ENCODE measurements around the gene GLYATL2. TPM values are rescaled to one million over a fixed set of nuclear protein-coding genes. Genes with fewer than 3 reads are reported as not detected.

GLYATL2 gene
- total RNA-seq, 4 donors from 2014 or later = 4.2 TPM; not detected in 3

DNA sequence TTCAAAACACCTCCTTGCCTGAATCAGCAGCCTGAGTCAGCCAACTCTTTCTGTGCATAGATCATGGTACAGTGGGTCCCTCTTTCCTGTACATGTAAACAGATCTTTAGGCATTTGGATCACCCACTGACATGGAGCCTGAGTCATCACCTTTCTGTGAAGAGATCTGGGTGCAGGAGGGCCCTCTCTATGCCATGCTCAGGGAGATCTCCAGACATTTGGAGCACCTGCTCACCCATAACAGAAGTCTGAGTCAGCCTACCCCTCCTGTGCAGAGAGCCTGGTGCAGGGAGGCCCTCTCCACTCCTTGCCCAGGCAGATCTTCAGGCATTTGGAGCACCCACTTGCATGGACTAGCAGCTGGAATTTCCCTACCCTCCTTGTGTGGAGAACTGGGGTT, 56.6 kb downstream of the GLYATL2 start:
- no peaks in the 10 kb centered on the region for H3K27me3 ChIP-seq
- H3K27ac ChIP-seq = no peak overlapping the region
- H3K9me3 ChIP-seq = no peaks in the 10 kb centered on the region
- no peak overlapping the region for H3K4me3 ChIP-seq
- intact Hi-C loops (cut with DNase I; ENCODE audit: low total_unique reads) = no loop called here
- H3K4me1 ChIP-seq = no peaks in the 10 kb centered on the region
- H3K36me3 ChIP-seq = no peaks in the 10 kb centered on the region
- no peak for TF ChIP-seq POLR2A (IDR thresholded peaks at IDR 0.05)
- no peak for TF ChIP-seq CTCF (IDR thresholded peaks at IDR 0.05)
- DNase-seq = no peak

- no peaks in the 10 kb centered on the region for H3K4me1 ChIP-seq
- TF ChIP-seq CTCF (IDR thresholded peaks at IDR 0.05) (no peak), POLR2A (IDR thresholded peaks at IDR 0.05) (no peak)
- H3K27me3 ChIP-seq = no peaks in the 10 kb centered on the region
- no peaks in the 10 kb centered on the region for H3K36me3 ChIP-seq
- no peaks in the 10 kb centered on the region for H3K9me3 ChIP-seq
- no peak for DNase-seq
- no peak overlapping the region for H3K4me3 ChIP-seq
- intact Hi-C loops (cut with DNase I; ENCODE audit: low total_unique reads) = no loop called here
- no peak overlapping the region for H3K27ac ChIP-seq
These were observed 57.8 kb downstream of the GLYATL2 start for GRCh38 chr11:58786693-58787092.

DNA sequence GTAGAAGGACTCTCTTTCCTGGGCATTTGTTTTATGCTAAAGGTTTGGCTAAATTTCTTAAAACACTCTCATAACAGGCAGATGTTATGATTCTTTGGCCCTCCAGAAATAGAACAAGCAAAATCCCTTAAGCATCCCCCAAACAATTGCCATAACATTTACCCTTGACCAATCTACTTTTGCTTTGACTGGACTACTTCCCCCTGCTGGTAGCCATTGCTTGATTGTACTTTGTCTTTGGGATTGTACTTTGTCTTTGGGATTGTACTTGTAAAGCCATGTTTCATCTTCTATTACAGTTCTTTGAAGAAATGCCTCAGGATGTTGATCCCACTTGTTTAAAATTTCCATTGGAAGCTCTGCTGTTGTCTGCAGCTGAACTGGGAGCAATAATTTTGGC, 59.5 kb downstream of the GLYATL2 start:
- Histone ChIP-seq H3K4me3 (no peak overlapping the region), H3K4me1 (no peaks in the 10 kb centered on the region), H3K36me3 (no peaks in the 10 kb centered on the region), H3K27me3 (no peaks in the 10 kb centered on the region), H3K9me3 (no peaks in the 10 kb centered on the region), H3K27ac (no peak overlapping the region)
- DNase-seq = no peak
- TF ChIP-seq CTCF (IDR thresholded peaks at IDR 0.05) (no peak), POLR2A (IDR thresholded peaks at IDR 0.05) (no peak)
- intact Hi-C loops (cut with DNase I; ENCODE audit: low total_unique reads) = no loop called here

Other genes starting within 250 kb of the GLYATL2 start
- gene CNTF, start 222.0 kb downstream of the GLYATL2 start, total RNA-seq = 1 to 10 TPM in 2 of 4 donors, not detected in 2; 1.1 to 1.2 TPM
- gene GLYAT, start 112.8 kb downstream of the GLYATL2 start, total RNA-seq = not detected
- 1 to 10 TPM in 1 of 4 donors, not detected in 3; 1.2 TPM for gene GLYATL1, start 94.8 kb upstream of the GLYATL2 start, total RNA-seq
- gene GLYATL1B, start 241.6 kb upstream of the GLYATL2 start, total RNA-seq = not detected